NCI-H460 (cell line): Measurements from ENCODE around the gene HAL. TPM values are rescaled to one million over a fixed set of nuclear protein-coding genes. Genes with fewer than 3 reads are reported as not detected.

Experiments
- DNase-seq: peaks from one replicate; pipeline ENCODE4 v3.0.0-alpha.2; 2016; ENCODE audit warnings: low read depth; ENCODE audit errors: extremely low read depth
- polyA plus RNA-seq: library from polyadenylated mRNA; depleted of rRNA; stranded (reverse); fragments of >200 nt; gene quantifications from 2 replicates; pipeline ENCODE4 v1.2.3, GENCODE V29; 2014; cell fraction: nucleus; rRNA removed
- total RNA-seq: library from RNA; depleted of rRNA; stranded (reverse); fragments of >200 nt; shearing (Covaris generic); gene quantifications from 2 replicates; pipeline ENCODE4 v1.2.3, GENCODE V29; 2014; rRNA removed

HAL gene
- total RNA-seq, result 2.9 and 4.3 TPM in 2 replicates
- 0.97 and 1.5 TPM in 2 replicates for polyA plus RNA-seq

- peak; percentile 61 for DNase-seq
Observed at GRCh38 chr12:95996034-95996658, at the start of gene HAL. HAL (minus strand) TSS chr12:95996344; CDS start chr12:95995910, 434 bp downstream.

GRCh38 chr12:96045566-96045965 is 49.4 kb upstream of the HAL start:
- no peak for DNase-seq

- no peak for DNase-seq
Observed at GRCh38 chr12:96044943-96045290, 48.8 kb upstream of the HAL start.

- no peak for DNase-seq
Observed at GRCh38 chr12:96044017-96044942, 48.1 kb upstream of the HAL start.

GRCh38 chr12:96041181-96041580 is 45.0 kb upstream of the HAL start:
- no peak for DNase-seq

GRCh38 chr12:96040305-96041133 is 44.4 kb upstream of the HAL start:
- no peak for DNase-seq

GRCh38 chr12:96039516-96039915 is 43.4 kb upstream of the HAL start:
- DNase-seq, result no peak

- no peak for DNase-seq
Observed at GRCh38 chr12:96036765-96037455, 40.8 kb upstream of the HAL start.

GRCh38 chr12:96035283-96036236 is 39.4 kb upstream of the HAL start, which contains the start of gene LTA4H:
LTA4H (minus strand) TSS chr12:96035587; CDS start chr12:96035519, 68 bp downstream.
- peak; percentile 98 for DNase-seq

GRCh38 chr12:96034621-96035282 is 38.6 kb upstream of the HAL start:
- no peak for DNase-seq

GRCh38 chr12:96033549-96034389 is 37.6 kb upstream of the HAL start:
- DNase-seq, result no peak

GRCh38 chr12:96029826-96030225 is 33.7 kb upstream of the HAL start:
- no peak for DNase-seq

- no peak for DNase-seq
Observed at GRCh38 chr12:96028538-96028937, 32.4 kb upstream of the HAL start.

- DNase-seq, result no peak
Observed at GRCh38 chr12:96026331-96026730, 30.2 kb upstream of the HAL start.

GRCh38 chr12:96025518-96025917 is 29.4 kb upstream of the HAL start:
- DNase-seq, result no peak

- DNase-seq, result no peak
Observed at GRCh38 chr12:96020314-96021003, 24.3 kb upstream of the HAL start.

- no peak for DNase-seq
Observed at GRCh38 chr12:96015672-96016071, 19.5 kb upstream of the HAL start.
